ENCODE results near the gene RANBP3.

Gene RANBP3

GRCh38 chr19:5892772-5893275 lies 85.1 kb downstream of the RANBP3 start:
- TF ChIP-seq CREB1 (IDR thresholded peaks at IDR 0.05; ENCODE audit: low read depth) (no peak), TAF1 (IDR thresholded peaks at IDR 0.05; ENCODE audit: low read depth) (no peak), USF1 (IDR thresholded peaks at IDR 0.05) (no peak), EP300 (IDR thresholded peaks at IDR 0.05; ENCODE audit: borderline replicate concordance) (no peak)

- TF ChIP-seq NFIC (IDR thresholded peaks at IDR 0.05) = peak; percentile 28; the same call in 1 of the 2 replicates
- TF ChIP-seq REST (IDR thresholded peaks at IDR 0.05; ENCODE audit: low read depth) = no peak
- TF ChIP-seq RAD21 (IDR thresholded peaks at IDR 0.05; ENCODE audit: low read depth) = peak; percentile 41; the same call in 1 of the 2 replicates
These were observed 85.8 kb downstream of the RANBP3 start for GRCh38 chr19:5891938-5892771.

GRCh38 chr19:5891572-5891937 lies 86.4 kb downstream of the RANBP3 start:
- TF ChIP-seq YY1 (IDR thresholded peaks at IDR 0.05; ENCODE audit: low read depth) (no peak), CREB1 (IDR thresholded peaks at IDR 0.05; ENCODE audit: low read depth) (no peak), MAX (IDR thresholded peaks at IDR 0.05) (no peak), REST (IDR thresholded peaks at IDR 0.05; ENCODE audit: low read depth) (no peak), CEBPB (IDR thresholded peaks at IDR 0.05) (no peak), ZBTB7A (IDR thresholded peaks at IDR 0.05; ENCODE audit: low read depth) (no peak), USF1 (IDR thresholded peaks at IDR 0.05) (no peak), EGR1 (IDR thresholded peaks at IDR 0.05) (no peak), TCF12 (IDR thresholded peaks at IDR 0.05; ENCODE audit: low read depth) (no peak), FOXM1 (IDR thresholded peaks at IDR 0.05; ENCODE audit: borderline replicate concordance, low read depth) (no peak), EP300 (IDR thresholded peaks at IDR 0.05; ENCODE audit: borderline replicate concordance) (no peak), TEAD4 (IDR thresholded peaks at IDR 0.05) (no peak), NFIC (IDR thresholded peaks at IDR 0.05) (no peak)

GRCh38 chr19:5890099-5890498 lies 87.8 kb downstream of the RANBP3 start:
- no peak for TF ChIP-seq MAX (IDR thresholded peaks at IDR 0.05)
- TF ChIP-seq FOXM1 (IDR thresholded peaks at IDR 0.05; ENCODE audit: borderline replicate concordance, low read depth) = no peak
- TF ChIP-seq TCF12 (IDR thresholded peaks at IDR 0.05; ENCODE audit: low read depth) = no peak
- TF ChIP-seq TEAD4 (IDR thresholded peaks at IDR 0.05) = no peak
- no peak for TF ChIP-seq USF1 (IDR thresholded peaks at IDR 0.05)
- TF ChIP-seq CEBPB (IDR thresholded peaks at IDR 0.05) = no peak
- TF ChIP-seq EGR1 (IDR thresholded peaks at IDR 0.05) = no peak
- no peak for TF ChIP-seq EP300 (IDR thresholded peaks at IDR 0.05; ENCODE audit: borderline replicate concordance)
- TF ChIP-seq TAF1 (IDR thresholded peaks at IDR 0.05; ENCODE audit: low read depth) = no peak
- no peak for TF ChIP-seq CREB1 (IDR thresholded peaks at IDR 0.05; ENCODE audit: low read depth)
- TF ChIP-seq YY1 (IDR thresholded peaks at IDR 0.05; ENCODE audit: low read depth) = no peak
- no peak for TF ChIP-seq REST (IDR thresholded peaks at IDR 0.05; ENCODE audit: low read depth)
- TF ChIP-seq ZBTB7A (IDR thresholded peaks at IDR 0.05; ENCODE audit: low read depth) = no peak
- TF ChIP-seq RAD21 (IDR thresholded peaks at IDR 0.05; ENCODE audit: low read depth) = no peak
- TF ChIP-seq NFIC (IDR thresholded peaks at IDR 0.05) = no peak
